LNCAP (cell line): ENCODE measurements around the gene ENTREP3.

Experiments used
- TF ChIP-seq, protein P1 (sequence below): fragments of 450-650 bp; IDR thresholded peaks from 2 replicates; pipeline ENCODE4 v1.5.1; 2017; ENCODE audit warnings: mild to moderate bottlenecking

ENTREP3 gene

DNA sequence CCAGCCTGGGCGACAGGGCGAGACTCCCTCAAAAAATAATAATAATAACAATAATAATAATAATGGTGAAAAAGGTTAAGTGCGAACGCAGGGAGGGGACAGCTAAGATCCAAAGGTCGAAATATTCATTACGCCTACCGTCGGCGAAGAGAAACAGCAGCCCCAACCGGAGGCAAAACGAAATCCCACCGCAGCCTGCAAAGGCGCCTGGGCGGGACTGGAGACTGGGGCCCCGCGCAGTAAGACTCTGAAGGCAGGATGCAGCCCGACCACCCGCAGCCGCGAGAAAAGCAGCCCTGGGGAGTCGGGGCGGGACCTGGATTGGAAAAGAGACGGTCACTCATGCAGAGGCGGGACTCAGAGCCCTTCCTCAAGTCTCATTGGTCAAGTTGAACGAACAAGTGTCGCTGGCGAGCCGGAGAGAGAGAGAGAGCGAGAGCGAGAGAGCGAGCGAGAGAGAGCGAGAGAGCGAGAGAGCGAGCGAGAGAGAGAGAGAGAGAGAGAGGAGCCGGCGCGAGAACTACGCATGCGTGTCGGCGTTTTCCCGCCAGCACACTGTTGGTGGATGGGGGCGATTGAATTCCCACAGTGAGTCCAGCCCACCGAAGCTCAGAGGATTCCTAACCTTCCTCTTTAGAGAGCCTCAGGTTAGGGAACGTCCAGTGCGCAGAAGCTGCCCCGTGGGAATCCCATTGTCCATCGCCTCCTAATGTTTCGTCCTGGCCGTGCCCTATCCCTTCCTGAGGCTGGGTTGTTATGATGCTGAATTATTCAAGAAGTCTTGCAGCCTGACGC lies 10.7 kb downstream of the ENTREP3 start:
- TF ChIP-seq, protein P1, sequence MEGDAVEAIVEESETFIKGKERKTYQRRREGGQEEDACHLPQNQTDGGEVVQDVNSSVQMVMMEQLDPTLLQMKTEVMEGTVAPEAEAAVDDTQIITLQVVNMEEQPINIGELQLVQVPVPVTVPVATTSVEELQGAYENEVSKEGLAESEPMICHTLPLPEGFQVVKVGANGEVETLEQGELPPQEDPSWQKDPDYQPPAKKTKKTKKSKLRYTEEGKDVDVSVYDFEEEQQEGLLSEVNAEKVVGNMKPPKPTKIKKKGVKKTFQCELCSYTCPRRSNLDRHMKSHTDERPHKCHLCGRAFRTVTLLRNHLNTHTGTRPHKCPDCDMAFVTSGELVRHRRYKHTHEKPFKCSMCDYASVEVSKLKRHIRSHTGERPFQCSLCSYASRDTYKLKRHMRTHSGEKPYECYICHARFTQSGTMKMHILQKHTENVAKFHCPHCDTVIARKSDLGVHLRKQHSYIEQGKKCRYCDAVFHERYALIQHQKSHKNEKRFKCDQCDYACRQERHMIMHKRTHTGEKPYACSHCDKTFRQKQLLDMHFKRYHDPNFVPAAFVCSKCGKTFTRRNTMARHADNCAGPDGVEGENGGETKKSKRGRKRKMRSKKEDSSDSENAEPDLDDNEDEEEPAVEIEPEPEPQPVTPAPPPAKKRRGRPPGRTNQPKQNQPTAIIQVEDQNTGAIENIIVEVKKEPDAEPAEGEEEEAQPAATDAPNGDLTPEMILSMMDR, result no peak

DNA sequence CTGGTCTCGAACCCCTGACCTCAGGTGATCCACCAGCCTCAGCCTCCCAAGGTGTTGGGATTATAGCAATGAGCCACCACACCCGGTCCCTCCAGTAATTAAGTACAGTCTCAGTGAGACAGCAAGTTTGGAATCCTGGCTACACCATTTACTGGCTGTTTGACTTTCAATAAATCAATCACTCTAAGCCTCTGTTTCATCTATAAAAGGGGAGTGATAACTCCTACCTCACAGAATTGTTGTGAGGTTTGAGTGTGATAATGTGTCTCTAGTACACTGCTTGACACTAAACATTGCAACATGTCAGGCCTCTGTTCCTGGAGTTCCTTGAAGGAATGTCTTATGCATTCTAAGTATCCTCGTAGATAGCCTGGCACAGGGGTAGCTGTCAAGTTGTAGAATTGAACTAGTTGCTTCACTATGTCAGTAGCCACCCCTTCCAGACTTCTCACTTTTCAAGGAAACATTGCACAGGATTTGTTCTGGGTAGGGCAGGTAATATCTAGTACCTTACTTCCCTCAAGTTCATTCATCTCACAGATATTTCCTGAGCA lies 12.4 kb downstream of the ENTREP3 start:
- TF ChIP-seq, protein P1, result no peak

GRCh38 chr1:155241841-155242264 lies 13.4 kb downstream of the ENTREP3 start:
- TF ChIP-seq, protein P1, result no peak

GRCh38 chr1:155241069-155241679 lies 14.1 kb downstream of the ENTREP3 start:
- TF ChIP-seq, protein P1, result no peak

DNA sequence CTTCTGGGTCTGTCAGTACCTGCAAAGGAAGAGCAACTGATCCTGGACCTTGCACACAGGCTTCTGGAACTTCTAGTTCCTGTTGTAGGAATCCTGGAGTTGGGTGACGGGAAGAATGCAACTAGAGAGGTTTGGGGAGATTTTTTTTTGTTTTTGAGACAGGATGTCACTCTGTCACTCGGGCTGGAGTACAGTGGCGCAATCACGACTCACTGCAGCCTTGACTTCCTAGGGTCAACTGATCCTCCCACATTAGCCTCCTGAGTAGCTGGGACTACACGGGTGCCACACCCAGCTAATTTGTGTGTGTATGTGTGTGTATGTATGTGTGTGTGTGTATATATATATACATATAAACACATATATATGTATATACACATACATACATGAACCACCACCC lies 18.8 kb downstream of the ENTREP3 start:
- TF ChIP-seq, protein P1, result no peak

GRCh38 chr1:155228096-155228427 lies 27.2 kb downstream of the ENTREP3 start:
- TF ChIP-seq, protein P1, result no peak

- TF ChIP-seq, protein P1, result no peak
Observed at GRCh38 chr1:155227261-155228095, 27.8 kb downstream of the ENTREP3 start.
